ENCODE data around the gene TEX26. TPM values are rescaled to one million over a fixed set of nuclear protein-coding genes. Genes with fewer than 3 reads are reported as not detected.

TEX26 gene
- total and polyA plus RNA-seq, 2 of the 4 experiments (the other 2 are of a cell fraction): not detected

DNA sequence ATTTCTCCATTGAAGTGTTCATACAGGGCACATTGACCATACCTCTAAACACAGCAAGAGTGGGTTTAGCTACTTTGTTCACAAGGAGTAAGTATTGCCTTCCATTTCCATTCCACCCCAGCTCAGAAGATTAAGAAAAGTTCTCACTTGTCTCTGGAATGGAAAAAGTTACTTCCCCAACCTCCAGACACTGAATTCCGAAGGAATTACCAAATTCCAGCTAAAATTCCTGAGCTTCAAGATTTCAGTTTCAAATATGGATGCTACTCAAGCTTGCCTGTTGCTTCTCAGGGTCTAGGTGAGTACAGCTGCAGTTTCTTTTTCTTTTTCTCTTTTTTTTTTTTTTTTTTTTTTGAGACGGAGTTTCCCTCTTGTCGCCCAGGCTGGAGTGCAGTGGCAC, 33.6 kb downstream of the TEX26 start:
- H3K4me1 ChIP-seq (ENCODE audit: control insufficient read depth, insufficient read depth, low read length): peaks cover 18% of the 10 kb centered on the region
- ATAC-seq (ENCODE audit: low read depth) (no peak), DNase-seq (peak; percentile 13)
- no peak overlapping the region for H4K91ac ChIP-seq (ENCODE audit: insufficient read depth, low read depth, low read length)
- no peak overlapping the region for H2BK20ac ChIP-seq (ENCODE audit: low read depth, low read length)
- no TSS peak for BruUV-seq (replicated peaks)
- H4K5ac ChIP-seq (ENCODE audit: low read depth, low read length): no peak overlapping the region
- intact Hi-C loops (cut with micrococcal nuclease): no loop called here
- H4K8ac ChIP-seq (ENCODE audit: low read depth in 2 of 2, low read length in 2 of 2): no peak overlapping the region
- peaks cover 3% of the 10 kb centered on the region; the same call in 1 of the 2 replicates for H3K27me3 ChIP-seq (ENCODE audit: control insufficient read depth, insufficient read depth, low read length)
- no peak overlapping the region for H3K4ac ChIP-seq (ENCODE audit: low read depth, low read length)
- no peaks in the 10 kb centered on the region for H4K20me1 ChIP-seq (ENCODE audit: insufficient read depth, low read length)
- no peak overlapping the region for H3K56ac ChIP-seq (ENCODE audit: extremely low read depth, insufficient read depth, low read length)
- ChIA-PET POLR2A (ENCODE audit: unreplicated experiment) (no interaction called here), CTCF (no interaction called here)
- WGBS, 2 experiments (ENCODE audit: extremely low coverage in 2 of 2, insufficient read length in 1 of 2): no CpG with 5 or more reads among the region's 3 CpGs
- no peaks in the 10 kb centered on the region for H3K36me3 ChIP-seq (ENCODE audit: control insufficient read depth, insufficient read depth, low read length)
- H2BK120ac ChIP-seq (ENCODE audit: low read depth, low read length): no peak overlapping the region
- H3K4me3 ChIP-seq (ENCODE audit: insufficient read depth, low read depth, low read length): no peak overlapping the region
- H3K4me2 ChIP-seq (ENCODE audit: low read depth, low read length): no peak overlapping the region
- H3K9me3 ChIP-seq (ENCODE audit: control insufficient read depth, insufficient read depth, low read length): no peaks in the 10 kb centered on the region
- no peak overlapping the region for H3K14ac ChIP-seq (replicated peaks; ENCODE audit: low read depth, low read length)
- no peaks in the 10 kb centered on the region for H3K79me1 ChIP-seq (ENCODE audit: low read depth in 1 of 2, low read length in 2 of 2)
- no peak overlapping the region for H3K9ac ChIP-seq (ENCODE audit: low read depth, low read length)
- no peaks in the 10 kb centered on the region; the same call in 1 of the 2 replicates for H3K9me1 ChIP-seq (ENCODE audit: insufficient read depth, low read length)
- no peak overlapping the region for H2BK5ac ChIP-seq (ENCODE audit: low read depth, low read length, poor library complexity, severe bottlenecking)
- in situ Hi-C loops (cut with MboI; ENCODE audit: low sequenced_read_pairs): no loop called here
- H2AK9ac ChIP-seq (replicated peaks; ENCODE audit: low read depth, low read length, poor library complexity): no peak overlapping the region
- H3K23ac ChIP-seq (ENCODE audit: low read depth, low read length): no peak overlapping the region
- no peak overlapping the region for H2AK5ac ChIP-seq (ENCODE audit: low read depth, low read length)
- TF ChIP-seq RFX5 (IDR thresholded peaks at IDR 0.05; ENCODE audit: low read depth, low read length) (no peak), MAFK (IDR thresholded peaks at IDR 0.05; ENCODE audit: low read depth, low read length) (no peak), CEBPB (IDR thresholded peaks at IDR 0.05; ENCODE audit: low read depth, low read length) (no peak), SMC3 (IDR thresholded peaks at IDR 0.05; ENCODE audit: low read depth, low read length) (no peak), BHLHE40 (IDR thresholded peaks at IDR 0.05; ENCODE audit: low read depth, low read length) (no peak), RCOR1 (IDR thresholded peaks at IDR 0.05; ENCODE audit: insufficient replicate concordance, low read length) (no peak), POLR2A (IDR thresholded peaks at IDR 0.05; ENCODE audit: low read depth, low read length) (no peak), MXI1 (IDR thresholded peaks at IDR 0.05; ENCODE audit: borderline replicate concordance, low read depth, low read length) (no peak), CHD1 (IDR thresholded peaks at IDR 0.05; ENCODE audit: low read depth, low read length) (no peak), RAD21 (IDR thresholded peaks at IDR 0.05; ENCODE audit: low read length) (no peak), FOS (IDR thresholded peaks at IDR 0.05; ENCODE audit: low read depth, low read length) (no peak), MAZ (IDR thresholded peaks at IDR 0.05; ENCODE audit: borderline replicate concordance, low read depth, low read length) (no peak), NFE2L2 (IDR thresholded peaks at IDR 0.05; ENCODE audit: low read depth, low read length) (no peak)
- TF ChIP-seq, protein P1, sequence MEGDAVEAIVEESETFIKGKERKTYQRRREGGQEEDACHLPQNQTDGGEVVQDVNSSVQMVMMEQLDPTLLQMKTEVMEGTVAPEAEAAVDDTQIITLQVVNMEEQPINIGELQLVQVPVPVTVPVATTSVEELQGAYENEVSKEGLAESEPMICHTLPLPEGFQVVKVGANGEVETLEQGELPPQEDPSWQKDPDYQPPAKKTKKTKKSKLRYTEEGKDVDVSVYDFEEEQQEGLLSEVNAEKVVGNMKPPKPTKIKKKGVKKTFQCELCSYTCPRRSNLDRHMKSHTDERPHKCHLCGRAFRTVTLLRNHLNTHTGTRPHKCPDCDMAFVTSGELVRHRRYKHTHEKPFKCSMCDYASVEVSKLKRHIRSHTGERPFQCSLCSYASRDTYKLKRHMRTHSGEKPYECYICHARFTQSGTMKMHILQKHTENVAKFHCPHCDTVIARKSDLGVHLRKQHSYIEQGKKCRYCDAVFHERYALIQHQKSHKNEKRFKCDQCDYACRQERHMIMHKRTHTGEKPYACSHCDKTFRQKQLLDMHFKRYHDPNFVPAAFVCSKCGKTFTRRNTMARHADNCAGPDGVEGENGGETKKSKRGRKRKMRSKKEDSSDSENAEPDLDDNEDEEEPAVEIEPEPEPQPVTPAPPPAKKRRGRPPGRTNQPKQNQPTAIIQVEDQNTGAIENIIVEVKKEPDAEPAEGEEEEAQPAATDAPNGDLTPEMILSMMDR (conservative IDR thresholded peaks at IDR 0.05; ENCODE audit: low read depth, low read length): no peak
- TF ChIP-seq, protein P2, sequence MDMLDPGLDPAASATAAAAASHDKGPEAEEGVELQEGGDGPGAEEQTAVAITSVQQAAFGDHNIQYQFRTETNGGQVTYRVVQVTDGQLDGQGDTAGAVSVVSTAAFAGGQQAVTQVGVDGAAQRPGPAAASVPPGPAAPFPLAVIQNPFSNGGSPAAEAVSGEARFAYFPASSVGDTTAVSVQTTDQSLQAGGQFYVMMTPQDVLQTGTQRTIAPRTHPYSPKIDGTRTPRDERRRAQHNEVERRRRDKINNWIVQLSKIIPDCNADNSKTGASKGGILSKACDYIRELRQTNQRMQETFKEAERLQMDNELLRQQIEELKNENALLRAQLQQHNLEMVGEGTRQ (IDR thresholded peaks at IDR 0.05; ENCODE audit: low read depth, low read length): no peak
- TF ChIP-seq, protein P3, sequence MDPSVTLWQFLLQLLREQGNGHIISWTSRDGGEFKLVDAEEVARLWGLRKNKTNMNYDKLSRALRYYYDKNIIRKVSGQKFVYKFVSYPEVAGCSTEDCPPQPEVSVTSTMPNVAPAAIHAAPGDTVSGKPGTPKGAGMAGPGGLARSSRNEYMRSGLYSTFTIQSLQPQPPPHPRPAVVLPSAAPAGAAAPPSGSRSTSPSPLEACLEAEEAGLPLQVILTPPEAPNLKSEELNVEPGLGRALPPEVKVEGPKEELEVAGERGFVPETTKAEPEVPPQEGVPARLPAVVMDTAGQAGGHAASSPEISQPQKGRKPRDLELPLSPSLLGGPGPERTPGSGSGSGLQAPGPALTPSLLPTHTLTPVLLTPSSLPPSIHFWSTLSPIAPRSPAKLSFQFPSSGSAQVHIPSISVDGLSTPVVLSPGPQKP (IDR thresholded peaks at IDR 0.05; ENCODE audit: borderline replicate concordance, low read depth, low read length): no peak
- H3K27ac ChIP-seq (ENCODE audit: insufficient read depth, low read length): no peak overlapping the region
- H2AFZ ChIP-seq (replicated peaks; ENCODE audit: low read length, poor library complexity): no peak overlapping the region
- H2BK15ac ChIP-seq (ENCODE audit: low read depth, low read length): no peak overlapping the region
- H3K18ac ChIP-seq (ENCODE audit: low read depth, low read length): peak overlapping the region; percentile 20; the same call in 1 of the 2 replicates
- dilution Hi-C loops (cut with HindIII; ENCODE audit: low sequenced_read_pairs, unreplicated experiment): no loop called here

Measured in IMR-90 (cell line).